T-helper 22 cell (primary cell): ENCODE measurements around the gene LDLRAD4.

ENCODE experiments used
- DNase-seq: peaks from one replicate; pipeline ENCODE4 v3.0.0-alpha.2; 2020; ENCODE audit warnings: low read depth

Gene LDLRAD4

GRCh38 chr18:13630716-13631268 is 412.2 kb downstream of the LDLRAD4 start:
- no peak for DNase-seq

GRCh38 chr18:13633700-13634099 is 415.1 kb downstream of the LDLRAD4 start:
- no peak for DNase-seq

- DNase-seq = no peak
These were observed 416.5 kb downstream of the LDLRAD4 start for GRCh38 chr18:13635046-13635445.

- DNase-seq = no peak
These were observed 420.4 kb downstream of the LDLRAD4 start for GRCh38 chr18:13638719-13639595.

GRCh38 chr18:13640266-13640860 is 421.8 kb downstream of the LDLRAD4 start:
- no peak for DNase-seq

- DNase-seq = no peak
These were observed 423.2 kb downstream of the LDLRAD4 start for GRCh38 chr18:13641551-13642439.

GRCh38 chr18:13642440-13642827 is 423.9 kb downstream of the LDLRAD4 start:
- DNase-seq = no peak

- no peak for DNase-seq
These were observed 424.7 kb downstream of the LDLRAD4 start for GRCh38 chr18:13643261-13643751.

- DNase-seq = no peak
These were observed 426.5 kb downstream of the LDLRAD4 start for GRCh38 chr18:13645093-13645492.

GRCh38 chr18:13646633-13647032 is 428.1 kb downstream of the LDLRAD4 start:
- DNase-seq = no peak

- DNase-seq = no peak
These were observed 429.2 kb downstream of the LDLRAD4 start for GRCh38 chr18:13647761-13648160.

- DNase-seq = no peak
These were observed 431.1 kb downstream of the LDLRAD4 start for GRCh38 chr18:13649397-13650390.

GRCh38 chr18:13653746-13654433 is 435.3 kb downstream of the LDLRAD4 start:
- DNase-seq = no peak

GRCh38 chr18:13657974-13658373 is 439.4 kb downstream of the LDLRAD4 start:
- no peak for DNase-seq

- no peak for DNase-seq
These were observed 440.1 kb downstream of the LDLRAD4 start for GRCh38 chr18:13658436-13659204.

GRCh38 chr18:13660510-13660909 is 441.9 kb downstream of the LDLRAD4 start:
- DNase-seq = no peak

- DNase-seq = no peak
These were observed 442.7 kb downstream of the LDLRAD4 start for GRCh38 chr18:13661051-13661778.

- no peak for DNase-seq
These were observed 443.3 kb downstream of the LDLRAD4 start for GRCh38 chr18:13661779-13662256.

GRCh38 chr18:13672657-13673056 is 454.1 kb downstream of the LDLRAD4 start:
- no peak for DNase-seq
